Measurements from ENCODE around the gene RERE. TPM values are rescaled to one million over a fixed set of nuclear protein-coding genes. Genes with fewer than 3 reads are reported as not detected.

RERE gene
- polyA plus RNA-seq, 3 donors from 2014 or later, result 3.8 to 5.9 (median 3.8) TPM

DNA sequence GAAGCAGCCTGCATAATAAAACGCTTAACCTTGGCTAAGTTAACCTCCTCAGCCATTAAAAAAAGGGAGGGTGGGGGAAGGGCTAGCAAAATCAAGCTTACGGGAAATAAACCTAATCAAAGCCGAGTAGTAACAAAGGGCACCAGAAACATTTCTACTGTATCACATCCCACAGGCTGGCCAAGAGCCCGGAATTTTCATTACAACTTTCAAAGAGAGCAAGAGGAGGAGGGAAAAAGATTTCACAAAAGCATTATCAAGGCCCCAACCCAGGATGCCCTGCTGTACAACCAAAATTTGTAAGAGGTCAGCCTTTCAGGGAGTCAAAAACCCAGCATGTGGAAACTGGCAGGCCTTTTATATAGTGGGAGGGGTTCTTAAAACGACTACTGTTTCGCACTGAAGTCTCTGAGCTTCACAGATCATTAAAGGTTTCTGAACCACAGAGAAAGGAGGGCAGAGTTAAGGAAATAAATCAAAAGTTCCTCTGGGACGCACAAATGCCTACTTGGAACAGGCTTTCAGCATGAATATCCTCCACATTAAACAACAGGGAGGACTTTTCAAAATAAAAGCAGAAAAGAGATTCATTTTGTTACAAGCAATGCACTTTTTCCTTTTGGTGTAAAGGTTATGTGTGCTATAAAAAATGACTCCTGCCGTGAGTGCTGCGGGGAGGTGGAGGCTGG lies 409.1 kb downstream of the RERE start:
- no peak for DNase-seq
- H3K4me3 Mint-ChIP-seq, result no peak overlapping the region
- peaks cover 18 to 20% of the 10 kb centered on the region in 2 donors for H3K4me1 Mint-ChIP-seq
- H3K9me3 Mint-ChIP-seq, result no peaks in the 10 kb centered on the region
- peaks cover 0 to 4% (median 3%) of the 10 kb centered on the region in 3 donors for H3K36me3 Mint-ChIP-seq
- H3K27me3 Mint-ChIP-seq (ENCODE audit: low read depth in 3 of 3), result peaks cover 0 to 2% (median 0%) of the 10 kb centered on the region in 3 donors
- no peak overlapping the region for H3K27ac Mint-ChIP-seq

DNA sequence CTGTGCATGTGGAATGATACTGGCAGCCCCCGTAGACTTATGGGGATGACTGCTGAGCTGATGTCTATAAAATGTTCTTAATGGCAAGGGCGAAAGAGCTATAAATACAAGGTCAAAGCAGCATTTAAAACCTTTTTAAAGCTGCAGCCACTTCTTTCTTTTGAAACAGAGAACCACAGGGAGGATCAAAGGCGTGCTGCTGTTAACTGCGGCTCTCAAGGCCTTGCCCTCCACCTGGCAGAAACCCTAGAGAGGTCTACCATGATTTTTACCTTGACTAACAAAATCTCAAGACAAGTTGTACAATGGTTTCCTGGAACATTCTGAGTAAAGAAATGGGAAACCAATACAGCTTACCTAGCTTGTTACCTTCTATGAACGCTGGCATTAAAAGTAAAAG lies 409.8 kb downstream of the RERE start:
- no peak overlapping the region for H3K27ac Mint-ChIP-seq
- peaks cover 0 to 4% (median 0%) of the 10 kb centered on the region in 3 donors for H3K36me3 Mint-ChIP-seq

DNA sequence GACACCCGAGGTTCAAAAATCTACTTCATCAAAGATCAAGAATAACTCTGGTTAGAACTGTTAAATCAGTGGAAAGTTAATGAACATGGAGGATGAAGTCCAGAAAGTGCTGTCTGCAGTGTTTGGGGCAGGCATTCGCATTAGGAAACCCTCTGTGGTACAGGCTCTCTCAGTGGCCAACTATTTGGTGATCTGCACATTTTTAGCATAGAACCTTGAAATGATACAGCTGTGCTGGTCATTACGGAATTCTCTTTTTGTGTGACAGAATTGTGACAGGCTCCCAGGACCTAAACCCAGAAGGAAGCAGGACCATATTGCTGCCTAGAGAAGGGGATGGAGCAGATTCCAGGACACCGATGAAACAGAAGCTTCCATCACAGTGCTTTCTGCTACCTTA lies 410.5 kb downstream of the RERE start:
- Mint-ChIP-seq H3K27me3 (ENCODE audit: low read depth in 3 of 3) (peaks cover 0 to 2% (median 0%) of the 10 kb centered on the region in 3 donors), H3K36me3 (peaks cover 0 to 4% (median 0%) of the 10 kb centered on the region in 3 donors), H3K4me1 (peaks cover 15 to 18% of the 10 kb centered on the region in 2 donors), H3K27ac (peak overlapping the region in 1 of 6 donors; percentile 3), H3K9me3 (no peaks in the 10 kb centered on the region), H3K4me3 (no peak overlapping the region)
- DNase-seq, result no peak

More for the DNA sequence above, 409.8 kb downstream of the RERE start:
- no peak overlapping the region for H3K4me3 Mint-ChIP-seq
- no peak for DNase-seq
- peaks cover 18 to 20% of the 10 kb centered on the region in 2 donors for H3K4me1 Mint-ChIP-seq
- H3K9me3 Mint-ChIP-seq, result no peaks in the 10 kb centered on the region
- peaks cover 0 to 2% (median 0%) of the 10 kb centered on the region in 3 donors for H3K27me3 Mint-ChIP-seq (ENCODE audit: low read depth in 3 of 3)

DNA sequence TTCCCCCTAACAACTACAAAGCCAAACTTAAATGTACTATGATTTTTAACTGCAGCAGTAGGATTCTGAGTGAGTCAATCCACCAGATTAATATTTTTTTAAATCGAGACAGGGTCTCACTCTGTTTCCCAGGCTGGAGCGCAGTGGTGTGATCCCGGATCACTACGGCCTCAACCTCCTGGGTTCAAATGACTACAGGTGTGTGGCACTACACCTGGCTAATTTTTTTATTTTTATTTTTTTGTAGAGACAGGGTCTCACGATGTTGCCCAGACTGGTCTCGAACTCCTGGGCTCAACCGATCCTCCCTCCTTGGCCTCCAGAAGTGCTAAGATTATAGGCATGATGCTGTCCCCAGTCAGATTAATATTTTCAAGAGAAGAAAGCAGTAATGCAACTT lies 411.4 kb downstream of the RERE start:
- no peak for DNase-seq
- Mint-ChIP-seq H3K4me3 (no peak overlapping the region), H3K4me1 (peaks cover 15% of the 10 kb centered on the region in 2 donors), H3K27ac (no peak overlapping the region), H3K27me3 (ENCODE audit: low read depth in 3 of 3) (peaks cover 0 to 2% (median 0%) of the 10 kb centered on the region in 3 donors), H3K9me3 (no peaks in the 10 kb centered on the region), H3K36me3 (peaks cover 0 to 4% (median 0%) of the 10 kb centered on the region in 3 donors)

DNA sequence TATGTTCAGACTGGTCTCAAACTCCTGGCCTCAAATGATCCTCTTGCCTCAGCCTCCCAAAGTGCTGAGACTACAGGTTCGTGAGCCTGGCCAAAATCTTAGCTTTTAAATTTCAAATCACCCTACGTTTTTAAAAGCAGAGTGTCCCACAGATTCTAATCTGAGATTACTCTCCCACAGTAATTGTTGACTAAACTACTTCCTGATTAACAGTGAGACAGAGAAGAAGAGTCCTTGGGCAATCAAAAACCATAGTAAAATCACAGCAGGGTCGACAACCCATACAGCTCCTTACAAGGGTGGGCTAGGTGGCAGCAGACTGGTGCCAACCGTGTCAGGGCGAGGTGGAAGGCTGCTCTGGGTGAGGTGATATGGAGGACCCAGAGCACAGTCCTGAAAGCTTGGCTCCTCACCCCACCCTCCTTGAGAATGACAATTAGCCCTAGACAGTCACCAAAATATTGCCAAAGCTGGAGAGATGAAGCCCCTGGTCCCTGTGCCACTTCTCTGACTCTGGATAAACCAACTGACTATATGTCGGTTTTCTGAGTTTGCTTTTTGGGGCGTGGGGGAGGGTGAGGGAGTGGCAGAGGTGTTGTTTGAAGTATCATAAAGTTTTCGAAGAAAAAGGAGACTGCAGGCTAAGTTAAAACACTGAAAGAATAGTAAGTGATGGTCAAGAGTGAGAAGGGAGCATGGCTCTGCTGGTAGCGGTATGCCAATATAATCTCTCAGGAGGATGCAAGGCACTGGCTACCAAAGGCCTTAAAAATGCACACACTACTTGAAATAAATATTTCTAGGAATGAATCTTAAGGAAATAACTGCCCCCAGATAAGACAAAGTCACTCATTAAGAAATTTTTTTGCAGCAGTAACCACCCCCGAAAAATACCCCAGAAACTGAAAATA lies 412.7 kb downstream of the RERE start:
- no peak for DNase-seq
- Mint-ChIP-seq H3K4me1 (peaks cover 15% of the 10 kb centered on the region in 2 donors), H3K4me3 (no peak overlapping the region), H3K9me3 (no peaks in the 10 kb centered on the region), H3K27ac (no peak overlapping the region), H3K36me3 (peaks cover 0 to 4% (median 0%) of the 10 kb centered on the region in 3 donors), H3K27me3 (ENCODE audit: low read depth in 3 of 3) (no peaks in the 10 kb centered on the region)

DNA sequence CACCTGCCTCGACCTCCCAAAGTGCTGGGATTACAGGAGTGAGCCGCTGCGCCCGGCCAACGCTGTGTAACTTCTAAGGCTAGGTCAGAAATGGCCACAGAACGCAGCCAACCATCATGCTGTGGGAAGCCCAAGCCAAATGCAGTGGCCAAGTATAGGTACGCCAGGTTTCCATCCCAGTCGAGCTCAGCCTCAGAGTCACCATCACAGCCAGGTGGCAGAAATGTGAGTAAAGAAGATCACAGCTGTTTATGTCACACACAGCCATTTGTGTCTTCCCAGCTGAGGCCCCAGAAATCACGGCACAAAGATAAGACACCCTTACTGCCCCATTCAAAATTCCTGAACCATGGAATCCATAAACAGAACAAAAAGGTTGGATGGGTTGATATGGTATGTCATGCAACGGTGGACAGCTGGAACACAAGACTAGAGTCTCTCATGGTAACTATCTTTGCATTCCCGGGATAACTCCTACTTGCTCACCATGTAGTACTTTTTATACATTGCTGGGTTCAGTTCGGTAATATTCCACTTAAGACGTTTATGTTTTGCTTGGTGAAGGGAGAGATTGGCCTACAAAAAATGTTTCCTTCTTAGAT lies 415.2 kb downstream of the RERE start:
- H3K27me3 Mint-ChIP-seq (ENCODE audit: low read depth in 3 of 3), result peaks cover 0 to 1% (median 0%) of the 10 kb centered on the region in 3 donors
- H3K4me1 Mint-ChIP-seq, result peaks cover 14 to 19% of the 10 kb centered on the region in 2 donors
- H3K9me3 Mint-ChIP-seq, result no peaks in the 10 kb centered on the region
- H3K4me3 Mint-ChIP-seq, result no peak overlapping the region
- no peaks in the 10 kb centered on the region for H3K36me3 Mint-ChIP-seq
- DNase-seq, result no peak
- no peak overlapping the region for H3K27ac Mint-ChIP-seq

DNA sequence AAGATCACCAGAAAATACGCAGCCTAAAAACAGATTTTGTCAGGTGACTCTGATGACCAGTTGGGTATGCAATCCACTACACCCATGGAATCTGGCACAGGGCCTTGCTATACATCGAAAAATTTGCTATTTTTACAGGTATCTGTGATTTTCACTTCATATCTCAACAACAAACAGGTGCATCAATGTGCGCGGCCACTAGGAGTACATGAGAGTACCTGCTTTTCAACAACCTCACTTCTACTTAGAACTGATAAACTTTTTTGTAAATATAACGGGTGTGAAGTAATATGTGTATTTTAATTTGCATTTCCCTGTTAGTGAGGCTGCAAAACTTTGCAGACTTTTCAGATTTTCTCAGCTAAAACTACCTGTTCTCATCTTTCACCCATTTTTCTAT lies 418.8 kb downstream of the RERE start:
- H3K27ac Mint-ChIP-seq, result no peak overlapping the region
- H3K36me3 Mint-ChIP-seq, result no peaks in the 10 kb centered on the region
- H3K4me3 Mint-ChIP-seq, result no peak overlapping the region
- no peaks in the 10 kb centered on the region for H3K9me3 Mint-ChIP-seq
- H3K27me3 Mint-ChIP-seq (ENCODE audit: low read depth in 3 of 3), result peaks cover 0 to 4% (median 1%) of the 10 kb centered on the region in 3 donors
- peaks cover 47 to 48% of the 10 kb centered on the region in 2 donors for H3K4me1 Mint-ChIP-seq
- DNase-seq, result no peak

DNA sequence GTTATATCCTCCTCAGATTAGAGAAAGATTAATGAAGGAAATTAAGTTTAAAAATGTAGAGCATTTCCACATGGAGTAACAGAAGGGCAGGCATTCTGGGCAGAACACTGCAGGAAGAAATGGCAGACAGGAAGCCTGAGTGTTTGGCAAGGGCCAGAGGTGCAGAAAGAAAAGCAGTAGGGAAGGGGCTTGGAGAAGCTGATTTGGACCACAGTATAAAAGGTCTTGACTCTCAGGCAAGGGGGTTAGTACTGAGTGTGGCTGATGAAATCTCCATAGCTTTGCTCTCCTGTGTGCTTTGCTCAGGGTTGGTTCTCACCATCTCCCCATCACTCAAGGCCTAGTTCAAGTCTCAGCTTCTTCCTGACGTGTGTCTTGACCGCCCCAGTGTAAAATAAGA lies 419.4 kb downstream of the RERE start:
- H3K27me3 Mint-ChIP-seq (ENCODE audit: low read depth in 3 of 3), result peaks cover 0 to 4% (median 1%) of the 10 kb centered on the region in 3 donors
- peak overlapping the region in 4 of 6 donors; percentile 3 to 43 (median 25) for H3K27ac Mint-ChIP-seq
- no peaks in the 10 kb centered on the region for H3K36me3 Mint-ChIP-seq
- DNase-seq, result no peak
- H3K9me3 Mint-ChIP-seq, result no peaks in the 10 kb centered on the region
- peaks cover 47 to 48% of the 10 kb centered on the region in 2 donors for H3K4me1 Mint-ChIP-seq
- H3K4me3 Mint-ChIP-seq, result peak overlapping the region in 1 of 5 donors; percentile 38

DNA sequence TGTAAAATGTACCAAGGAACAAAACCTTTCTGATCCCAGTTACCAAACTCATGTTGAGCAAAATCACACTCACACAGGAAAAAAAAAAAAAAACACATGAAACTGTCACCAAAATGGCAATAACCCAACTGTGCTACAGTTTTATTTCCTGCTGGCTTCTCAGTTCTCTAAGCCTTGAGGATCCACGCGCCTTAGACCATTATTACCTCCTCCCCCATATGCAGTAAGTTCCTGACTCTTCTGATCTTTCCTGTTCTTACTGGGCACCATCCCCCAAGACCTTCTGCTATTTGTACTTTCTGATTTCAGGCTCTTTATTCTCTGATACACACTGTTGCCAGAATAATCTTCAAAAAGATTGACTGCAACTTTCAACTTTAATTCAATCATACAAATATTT lies 419.9 kb downstream of the RERE start:
- no peak for DNase-seq
- peak overlapping the region; percentile 3 to 65 (median 34) for H3K27ac Mint-ChIP-seq
- H3K36me3 Mint-ChIP-seq, result no peaks in the 10 kb centered on the region
- peaks cover 0 to 4% (median 1%) of the 10 kb centered on the region in 3 donors for H3K27me3 Mint-ChIP-seq (ENCODE audit: low read depth in 3 of 3)
- peaks cover 47 to 48% of the 10 kb centered on the region in 2 donors for H3K4me1 Mint-ChIP-seq
- no peaks in the 10 kb centered on the region for H3K9me3 Mint-ChIP-seq
- H3K4me3 Mint-ChIP-seq, result peak overlapping the region in 4 of 5 donors; percentile 9 to 88 (median 64)

DNA sequence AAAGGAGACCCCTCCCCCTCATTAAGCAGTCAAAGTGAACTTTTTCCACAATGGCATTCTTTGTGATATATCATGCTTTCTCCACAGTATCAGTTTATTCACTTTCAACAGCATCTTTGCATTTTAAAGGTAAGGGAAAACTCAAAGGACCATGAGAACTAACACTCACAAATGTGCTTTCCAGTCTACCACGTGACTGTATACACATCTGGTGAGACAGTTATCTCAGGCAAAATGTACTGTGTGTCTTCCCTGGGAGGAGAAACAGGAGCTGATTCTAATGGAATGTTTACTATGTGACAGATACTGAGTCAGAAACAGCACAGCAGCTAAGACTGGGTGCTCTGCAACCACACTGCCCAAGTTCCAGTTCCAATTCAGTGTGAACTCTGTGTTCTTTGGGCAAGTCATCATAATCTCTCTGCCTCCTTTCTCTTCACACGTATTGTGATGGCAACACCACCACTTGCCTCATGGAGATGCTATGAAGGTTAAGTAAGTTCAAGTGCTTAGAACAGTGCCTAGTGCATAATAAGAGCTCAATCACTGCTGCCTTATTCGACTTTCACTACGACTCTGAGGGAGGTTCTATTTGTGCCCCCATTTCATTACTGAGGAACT lies 420.5 kb downstream of the RERE start:
- Mint-ChIP-seq H3K4me3 (peak overlapping the region; percentile 29 to 91 (median 70)), H3K36me3 (no peaks in the 10 kb centered on the region), H3K4me1 (peaks cover 48 to 49% of the 10 kb centered on the region in 2 donors), H3K27me3 (ENCODE audit: low read depth in 3 of 3) (peaks cover 0 to 4% (median 1%) of the 10 kb centered on the region in 3 donors), H3K27ac (peak overlapping the region in 5 of 6 donors; percentile 6 to 65 (median 24)), H3K9me3 (no peaks in the 10 kb centered on the region)
- DNase-seq, result peak; percentile 20 to 59 (median 29)

DNA sequence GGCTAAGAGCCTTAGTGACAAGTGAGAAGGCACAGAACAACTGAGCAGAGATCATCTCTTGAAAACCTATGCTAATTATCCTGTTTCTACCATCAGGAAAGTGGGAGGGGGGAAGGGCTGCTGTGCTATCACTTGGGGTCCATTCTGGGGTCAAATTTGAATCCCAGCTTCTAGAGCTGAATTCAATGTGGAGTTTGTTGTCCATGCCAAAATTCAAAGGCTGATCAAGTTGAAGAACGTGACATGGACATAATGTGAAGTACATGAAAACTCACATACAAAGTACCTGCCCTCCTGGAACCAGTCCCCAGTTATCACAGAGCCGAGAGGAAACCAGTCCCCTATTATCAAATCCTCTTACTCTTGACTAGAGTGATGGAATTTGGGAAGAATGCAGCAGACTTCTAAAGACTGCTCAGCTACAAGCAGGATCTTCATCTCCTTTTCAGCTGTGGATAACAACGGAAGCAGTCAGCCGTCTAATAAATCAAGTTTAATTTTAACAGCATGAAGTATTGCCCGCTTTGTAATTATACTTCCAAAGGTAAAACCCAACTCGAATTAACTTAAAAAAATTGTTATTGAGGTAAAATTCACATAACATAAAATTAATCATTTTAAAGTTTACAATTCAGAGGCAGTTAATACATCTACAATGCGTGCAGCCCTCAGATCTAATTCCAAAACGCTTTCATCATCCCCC lies 421.2 kb downstream of the RERE start:
- H3K27me3 Mint-ChIP-seq (ENCODE audit: low read depth in 3 of 3), result peaks cover 0 to 4% (median 1%) of the 10 kb centered on the region in 3 donors
- DNase-seq, result no peak
- H3K36me3 Mint-ChIP-seq, result no peaks in the 10 kb centered on the region
- peaks cover 48 to 50% of the 10 kb centered on the region in 2 donors for H3K4me1 Mint-ChIP-seq
- no peaks in the 10 kb centered on the region for H3K9me3 Mint-ChIP-seq
- peak overlapping the region; percentile 78 to 91 (median 83) for H3K4me3 Mint-ChIP-seq
- H3K27ac Mint-ChIP-seq, result peak overlapping the region; percentile 43 to 90 (median 76)

DNA sequence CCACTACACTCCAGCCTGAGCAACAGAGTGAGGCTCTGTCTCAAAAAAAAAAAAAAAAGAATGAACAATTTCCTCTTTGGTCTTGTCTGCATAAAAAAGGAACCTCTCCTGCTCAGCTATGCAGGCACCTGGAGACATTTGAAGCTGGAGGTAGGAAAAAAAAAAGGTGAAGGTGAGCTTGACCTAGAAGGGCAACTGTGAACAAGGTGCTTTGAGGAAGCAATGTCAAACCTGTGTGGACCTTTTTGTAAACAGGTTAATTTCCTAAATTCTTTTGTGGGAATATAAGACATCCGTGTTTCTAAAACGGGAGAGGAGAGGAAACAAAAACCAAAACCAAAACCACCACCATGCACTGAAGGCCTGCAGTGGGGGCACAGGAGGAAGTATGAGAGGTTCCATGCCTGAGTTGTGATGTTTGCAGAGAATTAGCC lies 422.0 kb downstream of the RERE start:
- Mint-ChIP-seq H3K27me3 (ENCODE audit: low read depth in 3 of 3) (peaks cover 0 to 4% (median 3%) of the 10 kb centered on the region in 3 donors), H3K4me1 (peaks cover 55% of the 10 kb centered on the region in 2 donors), H3K27ac (peak overlapping the region; percentile 47 to 90 (median 76)), H3K36me3 (peaks cover 0 to 4% (median 0%) of the 10 kb centered on the region in 3 donors), H3K9me3 (no peaks in the 10 kb centered on the region), H3K4me3 (peak overlapping the region; percentile 78 to 91 (median 83))
- DNase-seq, result peak; percentile 24 to 31 (median 29)
